Effector CD4-positive, alpha-beta T cell (primary cell): ENCODE data around the gene MACO1.
"Not testable (repeated sequence)": the region's sequence is repeated elsewhere in the genome, so short reads cannot be mapped to it uniquely, and the experiment has no call there.

Experiments
- DNase-seq: peaks from one replicate; pipeline ENCODE4 v3.0.0-alpha.2; 2020

Gene MACO1

GRCh38 chr1:25460020-25460419, 29.3 kb downstream of the MACO1 start:
- no peak for DNase-seq

GRCh38 chr1:25460816-25461215, 30.1 kb downstream of the MACO1 start:
- not testable (repeated sequence) for DNase-seq

GRCh38 chr1:25461849-25462248, 31.2 kb downstream of the MACO1 start:
- DNase-seq, result no peak

GRCh38 chr1:25462732-25463131, 32.0 kb downstream of the MACO1 start:
- DNase-seq, result no peak

GRCh38 chr1:25467193-25467592, 36.5 kb downstream of the MACO1 start:
- no peak for DNase-seq

- no peak for DNase-seq
Observed at GRCh38 chr1:25467616-25468015, 36.9 kb downstream of the MACO1 start.

- no peak for DNase-seq
Observed at GRCh38 chr1:25468033-25468432, 37.3 kb downstream of the MACO1 start.

- no peak for DNase-seq
Observed at GRCh38 chr1:25469177-25469576, 38.5 kb downstream of the MACO1 start.

GRCh38 chr1:25472471-25472870, 41.8 kb downstream of the MACO1 start:
- DNase-seq, result no peak

GRCh38 chr1:25473653-25474225, 43.0 kb downstream of the MACO1 start:
- no peak for DNase-seq

GRCh38 chr1:25474439-25475047, 43.8 kb downstream of the MACO1 start:
- DNase-seq, result no peak

- no peak for DNase-seq
Observed at GRCh38 chr1:25476186-25477097, 45.7 kb downstream of the MACO1 start.

- DNase-seq, result no peak
Observed at GRCh38 chr1:25477448-25478034, 46.8 kb downstream of the MACO1 start.

GRCh38 chr1:25478633-25479032, 47.9 kb downstream of the MACO1 start:
- DNase-seq, result no peak

- no peak for DNase-seq
Observed at GRCh38 chr1:25481625-25482024, 50.9 kb downstream of the MACO1 start.

GRCh38 chr1:25482211-25482610, 51.5 kb downstream of the MACO1 start:
- no peak for DNase-seq

GRCh38 chr1:25484096-25484495, 53.4 kb downstream of the MACO1 start:
- DNase-seq, result no peak

- DNase-seq, result no peak
Observed at GRCh38 chr1:25484533-25484932, 53.8 kb downstream of the MACO1 start.

GRCh38 chr1:25485536-25486411, 55.1 kb downstream of the MACO1 start:
- no peak for DNase-seq

- DNase-seq, result no peak
Observed at GRCh38 chr1:25486602-25487001, 55.9 kb downstream of the MACO1 start.

- DNase-seq, result peak; percentile 34
Observed at GRCh38 chr1:25487628-25488027, 56.9 kb downstream of the MACO1 start.

- DNase-seq, result no peak
Observed at GRCh38 chr1:25492323-25492722, 61.6 kb downstream of the MACO1 start.

GRCh38 chr1:25494952-25495351, 64.3 kb downstream of the MACO1 start:
- no peak for DNase-seq
